ENCODE data around the gene TAF5. TPM values are rescaled to one million over a fixed set of nuclear protein-coding genes. Genes with fewer than 3 reads are reported as not detected.
A peak's percentile ranks its signal among the peaks of the same experiment; 100 is the strongest.

TAF5 gene
- total and polyA plus RNA-seq, 10 of the 15 experiments (the other 5 are each of a cell fraction or from before 2014, with no cell fraction given) = 3.7 to 9.2 (median 7.3) TPM

DNA sequence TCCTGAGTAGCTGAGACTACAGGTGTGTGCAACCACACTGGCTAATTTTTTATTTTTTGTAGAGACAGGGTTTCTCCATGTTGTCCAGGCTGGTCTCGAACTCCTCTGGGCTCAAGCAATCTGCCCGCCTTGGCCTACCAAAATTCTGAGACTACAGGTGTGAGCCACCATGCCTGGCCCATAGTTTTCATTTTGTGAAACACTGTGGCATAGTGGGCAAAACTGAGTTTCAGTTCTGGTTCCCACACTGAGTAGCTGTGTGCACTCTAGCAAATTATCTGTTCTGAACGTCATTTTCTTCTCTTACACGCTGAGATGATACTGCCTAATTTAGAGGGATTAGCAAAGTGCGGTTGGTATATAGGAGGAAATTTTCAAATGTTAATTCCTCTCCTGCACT lies 15.0 kb downstream of the TAF5 start (continued):
- no peak for TF ChIP-seq MEF2A (IDR thresholded peaks at IDR 0.05; ENCODE audit: insufficient read depth, low read depth, low read length)

- TF ChIP-seq, protein P1, sequence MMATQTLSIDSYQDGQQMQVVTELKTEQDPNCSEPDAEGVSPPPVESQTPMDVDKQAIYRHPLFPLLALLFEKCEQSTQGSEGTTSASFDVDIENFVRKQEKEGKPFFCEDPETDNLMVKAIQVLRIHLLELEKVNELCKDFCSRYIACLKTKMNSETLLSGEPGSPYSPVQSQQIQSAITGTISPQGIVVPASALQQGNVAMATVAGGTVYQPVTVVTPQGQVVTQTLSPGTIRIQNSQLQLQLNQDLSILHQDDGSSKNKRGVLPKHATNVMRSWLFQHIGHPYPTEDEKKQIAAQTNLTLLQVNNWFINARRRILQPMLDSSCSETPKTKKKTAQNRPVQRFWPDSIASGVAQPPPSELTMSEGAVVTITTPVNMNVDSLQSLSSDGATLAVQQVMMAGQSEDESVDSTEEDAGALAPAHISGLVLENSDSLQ (IDR thresholded peaks at IDR 0.05) = peak; percentile 47; the same call in 1 of the 2 replicates
- TF ChIP-seq HCFC1 (IDR thresholded peaks at IDR 0.05; ENCODE audit: low read length) = no peak
- H3K27ac ChIP-seq (ENCODE audit: control insufficient read depth, insufficient read depth) = peak overlapping the region; percentile 6; the same call in 1 of the 2 replicates
- ChIA-PET SMC1A (ENCODE audit: uncharacterized antibody, unreplicated experiment) (interaction anchor here (0.6 to 1.8 kb wide), 5 partner anchors 10 to 91 kb away, joined by 3 to 6 read pairs (median 5); no protein-coding TSS in a partner anchor), POLR2A (no interaction called here), CTCF (interaction anchor here (2.3 to 2.9 kb wide), 2 partner anchors 22 to 26 kb away, joined by 11 read pairs; partner anchors contain the start of gene TAF5), RAD21 (ENCODE audit: unreplicated experiment) (interaction anchor here (1.0 kb wide), 1 partner anchor 25 kb away, joined by 3 read pairs; no protein-coding TSS in a partner anchor)
- H2AFZ ChIP-seq (ENCODE audit: control insufficient read depth, low read depth, low read length) = no peak overlapping the region
- peak overlapping the region; percentile 87 for H3K4me2 ChIP-seq (ENCODE audit: control insufficient read depth, insufficient read depth)
- BruUV-seq (replicated peaks) = no TSS peak
- in situ Hi-C loops (cut with MboI) (no loop called here), intact Hi-C loops (cut with micrococcal nuclease; ENCODE audit: unreplicated experiment) (no loop called here)
- no peaks in the 10 kb centered on the region for H3K27me3 ChIP-seq (replicated peaks in 1 of 2; ENCODE audit: control insufficient read depth in 2 of 2, insufficient read depth in 2 of 2, low read length in 1 of 2)
- peaks cover 0 to 7% of the 10 kb centered on the region in 2 experiments; a peak in 3 of 4 replicates for H3K36me3 ChIP-seq (ENCODE audit: control insufficient read depth in 2 of 2, insufficient read depth in 2 of 2, low read length in 1 of 2)
- H3K4me3 ChIP-seq = peak overlapping the region; percentile 89; the same call in 1 of the 2 replicates
- H4K20me1 ChIP-seq (ENCODE audit: control insufficient read depth, insufficient read depth) = no peaks in the 10 kb centered on the region
- H3K9ac ChIP-seq (ENCODE audit: control insufficient read depth, insufficient read depth, low read length) = no peak overlapping the region
- ATAC-seq = no peak
- H3K4me1 ChIP-seq (ENCODE audit: control insufficient read depth, insufficient read depth, low read length) = peaks cover 4% of the 10 kb centered on the region; the same call in 1 of the 2 replicates
- H3K9me3 ChIP-seq (replicated peaks; ENCODE audit: control insufficient read depth, insufficient read depth, low read length) = no peaks in the 10 kb centered on the region
- peaks cover 61% of the 10 kb centered on the region for H3K79me2 ChIP-seq (ENCODE audit: control insufficient read depth, insufficient read depth, low read length)
- no peak for FAIRE-seq
- WGBS (ENCODE audit: insufficient coverage, insufficient replicate concordance, low lambda C conversion rate, missing lambda C conversion rate) = 80% methylated on average over 14 of the region's 14 CpGs
- no peak for DNase-seq (ENCODE audit: low read depth, low spot score)
Observed at GRCh38 chr10:103394180-103394579, 26.4 kb downstream of the TAF5 start.
